HG02759 (cell line): ENCODE results near the gene PARD3B.

Source experiments
- ATAC-seq: cut with Tn5 transposase; IDR thresholded peaks from one replicate; pipeline ENCODE4 v1.9.1; 2021; ENCODE audit warnings: mild to moderate bottlenecking, moderate library complexity; ENCODE audit not compliant: unreplicated experiment

Gene PARD3B

DNA sequence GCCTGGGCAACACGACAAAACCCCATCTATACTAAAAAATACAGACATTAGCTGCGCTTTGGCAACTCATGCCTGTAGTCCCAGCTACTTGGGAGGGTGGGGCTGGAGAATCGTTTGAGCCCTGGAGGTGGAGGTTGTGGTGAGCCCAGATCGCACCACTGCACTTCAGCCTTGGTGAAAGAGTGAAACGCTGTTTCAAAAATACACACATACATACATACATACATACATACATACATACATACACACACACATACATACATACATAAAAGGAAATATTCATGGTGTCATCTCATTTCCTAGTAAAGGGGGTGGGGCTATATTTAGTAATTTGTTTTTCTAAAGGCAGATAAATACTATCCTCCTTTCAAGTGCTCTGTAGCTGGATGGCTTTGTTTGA lies 205.1 kb downstream of the PARD3B start:
- no peak for ATAC-seq

DNA sequence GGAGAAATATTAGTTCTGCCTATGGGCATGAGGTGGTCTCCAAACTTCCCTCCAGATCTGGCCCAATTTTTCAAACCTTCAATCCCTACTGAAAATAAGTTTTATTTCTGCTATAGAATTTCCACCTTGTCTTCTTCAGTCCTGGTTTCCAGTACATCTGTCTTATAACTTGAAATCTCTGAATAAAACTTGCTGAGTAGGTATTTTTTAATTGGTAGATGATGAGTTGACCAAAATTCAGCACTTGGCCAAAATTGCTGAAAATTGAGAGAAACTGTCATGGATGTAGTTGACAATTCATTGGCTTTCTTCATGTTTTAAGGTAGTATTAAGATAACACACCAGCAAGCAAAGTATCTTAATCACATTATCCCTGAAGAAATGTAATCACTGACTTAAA lies 206.2 kb downstream of the PARD3B start:
- ATAC-seq = no peak

DNA sequence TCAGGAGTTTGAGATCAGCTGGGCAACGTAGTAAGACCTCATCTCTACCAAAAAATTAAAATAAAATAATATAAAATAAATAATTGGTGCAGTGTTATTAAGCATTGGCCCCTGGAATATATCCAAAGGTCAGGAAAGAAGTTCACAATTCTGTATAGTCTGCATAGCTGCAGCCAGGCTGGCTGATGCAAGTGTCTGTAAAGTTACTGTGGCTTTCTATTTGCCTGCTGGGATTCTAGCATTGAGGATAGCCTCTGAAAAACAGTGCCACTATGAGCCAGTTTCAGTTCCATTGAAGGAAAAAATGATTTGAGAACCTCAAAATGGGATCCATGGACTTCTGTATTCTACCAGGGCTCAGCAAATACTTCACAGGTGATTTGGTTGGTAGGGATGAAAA lies 208.6 kb downstream of the PARD3B start:
- no peak for ATAC-seq

DNA sequence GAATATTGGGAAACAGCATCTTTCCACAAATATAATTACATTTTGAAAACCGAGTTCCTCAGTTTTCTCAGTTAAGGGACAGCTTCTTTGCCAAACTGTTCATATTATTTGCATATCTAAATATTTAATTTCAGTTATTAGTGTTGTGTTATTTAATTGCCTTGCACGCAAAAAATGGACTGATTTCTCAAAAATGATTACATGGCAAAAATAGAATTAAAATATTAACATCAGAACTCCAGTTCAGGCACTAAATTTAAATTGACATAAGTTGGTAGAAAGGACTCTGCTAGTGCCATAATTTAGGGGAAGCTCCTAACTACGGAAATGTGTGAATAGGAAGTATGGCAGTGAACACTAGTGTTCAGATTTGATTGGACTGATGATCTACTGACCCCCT lies 209.6 kb downstream of the PARD3B start:
- ATAC-seq = no peak

DNA sequence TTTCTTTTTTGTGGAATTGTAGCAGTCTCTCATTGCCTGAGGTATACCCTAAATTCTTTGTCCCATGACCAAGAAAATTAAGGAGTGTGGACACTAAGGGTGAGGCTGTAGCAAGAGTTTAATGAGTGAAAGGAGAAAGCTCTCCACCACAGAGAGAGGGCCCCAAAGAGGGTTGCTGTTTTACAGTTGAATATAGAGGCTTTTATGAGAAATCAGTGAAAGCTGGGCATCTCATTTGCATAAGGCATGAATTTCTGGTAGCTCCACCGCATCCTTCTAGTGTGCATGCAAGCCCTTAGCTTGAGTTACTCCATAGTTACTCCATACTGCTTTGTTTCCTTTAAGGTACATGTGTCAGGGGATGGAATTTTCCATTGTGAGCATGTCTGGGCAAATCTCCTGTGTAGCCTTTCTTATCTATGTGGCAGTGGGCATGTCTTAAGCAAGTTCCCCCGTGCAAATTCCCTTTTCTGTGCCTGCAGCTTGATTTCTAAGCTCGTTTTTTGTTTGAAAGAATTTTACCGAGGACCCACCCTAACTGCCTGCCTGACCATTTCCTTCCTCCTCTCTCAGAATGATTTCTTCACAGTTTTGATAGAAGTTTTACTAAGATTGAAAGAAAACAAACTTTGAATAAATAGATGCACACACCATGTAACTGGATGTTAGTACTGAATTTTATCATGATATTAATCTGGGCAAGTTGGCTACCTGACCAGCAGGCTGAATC lies 218.9 kb downstream of the PARD3B start:
- no peak for ATAC-seq

DNA sequence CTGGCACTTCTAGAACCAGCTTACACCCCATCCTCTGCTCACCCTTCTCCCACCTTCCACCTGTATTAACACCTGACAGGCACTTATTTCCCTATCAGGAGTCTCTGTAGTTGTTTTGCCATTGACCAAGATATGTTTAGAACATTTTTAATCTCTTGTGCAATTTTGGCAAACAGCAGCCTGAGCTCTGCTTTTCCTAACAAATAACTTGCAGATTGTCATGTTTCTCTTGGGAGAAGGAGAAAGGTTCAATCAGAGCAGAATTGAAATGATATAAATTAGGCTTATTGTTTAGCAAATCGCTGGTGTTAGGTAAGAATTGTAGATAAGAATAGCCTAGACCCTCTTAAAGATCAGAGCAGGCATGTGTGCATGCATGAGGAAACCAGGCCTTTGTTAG lies 225.5 kb downstream of the PARD3B start:
- no peak for ATAC-seq

DNA sequence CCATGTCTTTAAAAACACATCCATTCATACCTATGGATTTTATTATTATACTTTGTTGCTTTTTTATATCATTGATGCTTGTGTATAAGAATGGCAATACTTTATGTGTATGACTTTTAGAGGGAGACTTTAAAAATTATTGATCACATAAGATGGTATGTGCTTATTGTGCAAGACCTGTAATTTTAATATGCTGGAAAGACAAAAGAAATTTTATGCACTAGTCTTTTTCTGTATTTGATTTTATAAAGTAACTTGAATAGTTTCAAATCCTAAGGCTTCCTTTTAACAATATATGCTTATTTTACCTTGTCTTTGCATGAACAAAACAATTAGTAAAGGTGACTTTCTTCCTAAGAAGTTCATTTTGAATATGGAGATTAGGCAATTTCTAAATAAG lies 226.4 kb downstream of the PARD3B start:
- ATAC-seq = no peak

DNA sequence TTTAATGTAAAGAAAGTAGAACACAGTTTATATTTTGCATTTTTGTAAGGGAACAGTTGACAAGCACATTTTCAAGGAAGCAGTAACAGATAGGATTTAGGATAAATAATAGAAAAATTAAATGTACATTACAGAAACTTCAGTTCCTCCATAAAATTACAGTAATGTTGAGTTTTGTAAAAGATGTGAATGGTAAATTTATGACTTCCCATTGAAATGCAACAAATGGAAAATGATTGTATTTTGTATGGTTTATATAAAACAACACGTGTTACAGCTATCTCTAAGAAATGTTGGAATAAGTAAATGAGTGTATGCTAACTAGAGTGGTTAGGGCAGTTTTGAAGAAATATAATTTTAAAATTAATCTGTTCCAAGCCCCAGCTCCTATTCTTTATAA lies 227.3 kb downstream of the PARD3B start:
- ATAC-seq = no peak

DNA sequence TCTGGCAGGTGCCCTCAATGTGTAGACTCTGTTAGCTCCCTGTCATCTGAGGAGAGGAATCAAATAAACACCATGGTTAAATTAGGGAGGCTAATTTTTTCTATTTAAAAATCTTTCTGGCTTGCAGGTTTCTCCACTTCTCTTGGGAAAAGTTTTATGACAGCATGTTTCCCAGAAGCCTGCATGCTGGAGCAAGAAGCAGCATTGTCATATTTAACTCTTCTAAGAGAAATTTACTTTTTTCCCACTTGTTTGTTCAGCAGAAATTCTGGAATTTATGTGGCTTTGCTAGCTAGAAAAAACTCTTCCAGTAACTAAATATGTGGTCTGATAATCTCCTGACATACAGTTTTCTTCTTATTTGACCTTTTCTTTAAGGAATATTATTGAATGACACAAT lies 230.5 kb downstream of the PARD3B start:
- ATAC-seq = no peak

DNA sequence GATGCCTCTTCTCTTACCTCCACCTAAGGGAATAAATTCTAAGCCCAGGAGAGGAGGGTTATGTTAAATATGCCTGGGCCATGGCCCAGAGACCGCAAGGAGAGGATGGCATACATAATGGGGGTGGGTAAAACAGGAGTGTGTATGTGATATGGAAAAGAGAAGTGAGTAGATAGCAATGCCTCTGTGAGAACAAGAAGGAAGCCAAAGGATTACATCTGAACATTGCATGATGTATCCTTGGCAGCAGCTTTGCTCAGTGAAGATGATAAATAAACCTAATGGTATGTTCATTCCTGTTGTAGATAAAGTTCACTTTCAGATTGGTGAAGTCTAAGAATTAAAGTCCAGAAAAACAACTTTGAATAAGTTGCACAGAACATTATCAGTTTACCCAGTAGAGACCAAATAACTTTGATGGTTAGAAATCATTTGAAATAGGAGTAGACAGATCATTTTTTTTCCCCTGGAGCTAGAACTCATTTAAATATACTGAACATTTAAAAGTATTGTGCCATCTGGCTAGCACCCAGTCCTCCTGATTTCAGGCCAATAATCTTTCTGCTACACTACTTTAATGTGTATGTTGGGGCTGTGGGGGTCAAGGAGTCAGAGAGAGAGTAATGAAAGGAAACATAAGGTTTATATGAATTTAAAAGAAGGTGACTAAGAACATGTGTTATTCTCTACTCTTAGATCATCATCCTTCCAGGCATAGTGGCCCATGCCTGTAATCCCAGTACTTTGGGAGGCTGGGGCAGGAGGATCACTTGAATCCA lies 231.7 kb downstream of the PARD3B start:
- ATAC-seq = no peak

DNA sequence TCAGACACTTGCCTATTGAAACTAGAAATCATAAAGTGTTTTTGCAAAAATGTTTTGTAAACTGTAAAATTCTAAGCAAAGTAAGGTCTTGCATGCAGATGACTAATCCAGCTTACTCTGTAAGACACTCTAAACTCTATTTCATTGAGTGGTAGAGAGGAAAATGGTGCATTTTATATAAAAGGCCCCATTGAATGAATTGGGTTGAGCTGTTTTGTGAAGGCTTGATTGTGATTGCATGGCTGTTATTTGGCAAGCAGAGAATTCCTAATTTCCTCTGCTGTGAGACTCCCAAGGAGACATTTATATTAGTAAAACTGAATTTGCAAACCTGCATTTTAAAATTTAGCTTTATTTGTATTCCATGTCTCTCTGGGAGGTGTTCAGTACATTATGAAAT lies 234.5 kb downstream of the PARD3B start:
- no peak for ATAC-seq

DNA sequence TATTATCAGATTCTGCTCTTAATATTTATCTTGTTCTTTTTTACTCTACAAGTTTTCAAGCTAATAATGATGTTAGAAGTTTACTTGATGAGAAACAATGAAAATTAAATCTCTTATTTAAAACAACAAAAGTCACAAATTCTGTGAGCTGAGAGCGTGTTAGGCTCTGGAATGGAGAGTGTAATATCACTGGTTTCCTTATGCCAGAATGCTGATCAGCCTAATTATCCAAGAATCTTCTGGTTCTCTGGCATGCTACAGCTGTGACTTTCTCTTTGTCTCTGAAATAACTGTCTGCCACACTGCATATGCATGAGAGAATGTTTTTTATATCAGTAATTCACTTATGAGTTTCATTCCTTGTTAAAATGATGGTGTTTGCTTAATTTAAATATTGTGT lies 236.7 kb downstream of the PARD3B start:
- ATAC-seq = no peak

DNA sequence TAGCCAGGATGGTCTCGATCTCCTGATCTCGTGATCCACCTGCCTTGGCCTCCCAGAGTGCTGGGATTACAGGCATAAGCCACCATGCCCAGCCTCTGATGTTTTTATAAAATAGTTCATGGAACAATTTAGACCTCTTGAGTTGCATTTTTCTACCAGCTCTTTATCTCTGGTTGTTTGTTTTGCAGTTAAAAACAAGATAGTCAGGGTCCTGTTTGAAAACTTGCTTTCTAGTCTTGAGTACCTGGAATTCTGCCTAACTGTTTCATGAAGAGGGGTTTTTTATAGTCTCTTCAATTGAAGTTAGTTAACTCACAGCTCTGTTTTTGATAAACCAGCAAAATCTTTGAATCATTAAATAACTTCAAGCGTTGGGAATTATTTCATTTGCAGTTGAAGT lies 244.8 kb downstream of the PARD3B start:
- no peak for ATAC-seq

DNA sequence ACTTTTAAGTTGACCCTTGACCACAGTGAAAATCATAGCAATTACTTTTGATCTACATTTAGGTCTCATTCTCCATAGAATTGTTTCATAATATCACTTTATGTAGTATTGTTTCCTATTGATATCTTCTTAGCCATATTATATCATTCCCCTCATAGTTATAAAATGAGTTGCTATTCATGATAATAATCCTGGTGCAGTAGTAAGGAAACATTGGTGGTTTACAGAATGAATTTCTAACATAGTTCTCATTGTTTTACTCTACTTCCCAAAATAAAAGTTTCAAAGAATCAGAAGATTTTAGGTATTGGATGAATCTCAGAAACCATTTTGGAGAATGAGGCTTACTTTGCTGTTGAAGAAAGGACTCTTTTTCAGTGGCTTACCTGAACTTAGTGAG lies 246.0 kb downstream of the PARD3B start:
- ATAC-seq = no peak

DNA sequence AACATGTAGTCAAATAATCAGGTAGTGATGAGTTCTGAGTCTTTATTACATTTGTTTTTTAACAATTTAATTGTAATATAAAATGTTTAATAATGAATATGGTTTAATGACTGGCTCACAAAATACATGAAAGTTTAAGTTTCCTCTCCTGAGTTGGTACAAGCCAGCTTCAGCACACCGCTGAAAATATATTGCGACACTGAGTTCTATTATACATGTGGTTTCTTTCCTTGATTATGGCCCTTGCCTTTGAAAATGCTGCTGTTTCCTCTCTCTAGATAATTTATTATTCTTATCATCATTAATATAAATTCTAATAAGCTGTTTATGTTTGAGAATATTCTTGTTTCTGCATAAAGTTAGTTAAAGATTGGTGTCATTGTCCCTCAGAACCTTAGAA lies 249.3 kb downstream of the PARD3B start:
- no peak for ATAC-seq

DNA sequence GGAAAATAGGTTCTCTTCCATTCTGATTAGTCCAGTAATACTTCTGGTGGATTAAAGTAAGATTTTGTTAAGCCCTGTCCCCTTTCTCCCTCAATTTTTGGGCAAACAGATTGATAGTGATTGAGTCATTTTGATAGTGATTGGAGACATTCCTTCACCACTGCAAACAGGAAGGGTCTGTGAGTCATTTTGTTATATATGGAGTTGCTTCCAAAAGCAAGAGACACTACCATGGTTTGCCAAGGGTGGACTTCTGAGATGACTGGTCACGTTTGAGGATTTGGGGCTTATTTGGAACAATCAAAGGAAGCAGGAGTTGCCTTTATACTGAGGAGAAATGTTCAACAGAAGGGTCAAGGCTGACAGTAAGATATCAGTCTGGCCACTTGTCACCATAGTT lies 249.9 kb downstream of the PARD3B start:
- ATAC-seq = no peak

DNA sequence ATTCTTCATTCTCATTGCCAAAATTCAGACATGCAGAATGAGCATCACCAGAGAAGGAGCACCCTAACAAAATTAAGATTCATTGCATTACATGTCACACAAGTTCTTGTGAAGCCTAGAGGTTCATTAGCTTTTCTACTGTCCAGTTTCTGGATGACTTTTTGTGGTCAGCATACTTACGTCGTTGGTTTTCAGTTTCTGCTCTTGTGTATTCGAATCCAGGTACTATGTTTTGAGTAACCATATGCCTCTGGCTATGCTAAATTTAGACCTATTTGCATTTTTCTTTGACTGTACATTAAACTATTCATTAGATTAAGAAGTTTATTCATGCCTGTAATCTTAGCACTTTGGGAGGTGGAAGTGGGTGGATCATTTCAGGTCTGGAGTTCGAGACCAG lies 251.3 kb downstream of the PARD3B start:
- ATAC-seq = peak; percentile 75

DNA sequence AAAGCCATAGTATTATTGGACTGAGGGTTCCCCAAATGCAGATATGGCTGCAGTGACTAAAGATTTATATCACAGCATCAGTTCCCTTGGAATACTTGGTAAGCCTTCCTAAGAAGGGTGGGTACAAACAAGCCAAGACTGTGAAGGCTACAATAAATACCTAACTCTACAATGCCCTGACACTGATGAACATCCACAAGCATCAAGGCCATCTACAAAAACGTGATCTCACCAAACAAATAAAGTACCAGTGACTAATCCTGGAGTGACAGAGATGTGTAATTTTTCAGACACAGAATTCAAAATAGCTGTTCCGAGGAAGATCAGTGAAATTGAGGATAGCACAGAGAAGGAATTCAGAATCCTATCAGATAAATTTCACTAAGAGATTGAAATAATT lies 254.5 kb downstream of the PARD3B start:
- ATAC-seq = no peak

DNA sequence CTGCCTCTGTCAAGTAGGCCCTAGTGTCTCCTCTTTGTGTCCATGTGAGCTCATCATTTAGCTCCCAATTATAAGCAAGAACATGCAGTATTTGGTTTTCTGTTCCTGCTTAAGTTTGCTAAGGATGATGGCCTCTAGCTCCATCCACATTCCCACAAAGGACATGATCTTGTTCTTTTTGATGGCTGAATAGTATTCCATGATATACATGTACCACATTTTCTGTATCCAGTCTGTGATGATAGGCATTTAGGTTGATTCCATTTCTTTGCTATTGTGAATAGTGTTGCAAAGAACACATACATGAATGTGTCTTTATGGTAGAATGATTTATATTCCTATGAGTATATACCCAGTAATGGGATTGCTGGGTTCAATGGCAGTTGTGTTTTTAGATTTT lies 263.2 kb downstream of the PARD3B start:
- ATAC-seq = no peak

DNA sequence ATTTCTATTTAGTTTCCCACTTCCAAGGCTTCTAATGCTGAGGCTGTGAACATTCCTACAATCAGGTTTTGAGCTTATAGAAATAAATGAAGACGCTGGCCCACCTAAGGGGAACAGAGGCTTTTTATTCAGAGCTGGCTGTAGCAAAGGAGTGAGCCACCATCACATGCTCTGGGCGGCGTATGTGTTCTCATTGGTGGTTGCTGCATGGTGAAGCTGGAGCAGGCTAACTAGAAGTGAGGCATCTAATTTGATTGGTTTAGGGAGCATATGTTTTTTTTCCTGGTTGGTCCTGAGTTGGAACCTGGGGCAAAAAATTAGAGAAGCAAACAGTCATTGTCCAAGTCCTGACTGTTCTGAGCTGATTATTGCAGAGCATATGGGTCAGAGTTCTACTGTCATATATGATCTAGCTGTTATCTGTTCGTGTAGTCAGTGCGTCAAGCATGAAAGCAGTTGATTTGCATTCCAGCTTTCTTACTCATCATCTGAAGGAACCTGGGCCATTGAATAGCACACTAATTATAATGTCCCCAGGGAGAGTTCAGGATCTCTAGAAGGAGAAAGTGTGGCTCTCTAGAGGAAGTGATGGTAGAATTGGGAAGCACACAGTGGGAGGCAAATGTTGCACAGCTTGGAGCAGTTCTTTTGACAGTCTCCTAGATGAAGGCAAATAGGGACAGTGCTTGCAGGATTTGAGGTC lies 279.6 kb downstream of the PARD3B start:
- ATAC-seq = no peak

DNA sequence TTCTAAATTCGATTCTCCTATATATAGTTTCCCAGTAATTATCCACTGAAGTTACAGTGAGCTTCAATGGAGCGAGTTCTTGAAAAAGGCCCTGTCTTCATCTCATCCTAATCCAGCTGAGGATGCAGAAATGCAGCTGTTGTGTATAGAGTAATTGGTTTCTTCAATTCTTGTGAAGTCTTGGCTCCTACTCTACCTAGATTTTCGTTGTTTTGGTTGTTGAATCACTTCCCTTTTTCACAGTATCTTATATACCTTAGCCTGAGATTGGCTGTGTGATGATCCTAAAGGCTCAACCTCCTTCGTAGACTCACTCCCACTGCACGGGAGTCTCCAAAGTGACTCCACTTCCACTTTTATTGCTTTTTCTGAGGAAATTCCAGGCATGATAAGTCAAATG lies 280.4 kb downstream of the PARD3B start:
- ATAC-seq = no peak
